ENCODE measurements around the gene RIC3. TPM values are rescaled to one million over a fixed set of nuclear protein-coding genes. Genes with fewer than 3 reads are reported as not detected.

The RIC3 gene
- total and polyA plus RNA-seq, 12 donors, result 4.7 to 17.0 (median 12.5) TPM

GRCh38 chr11:8194956-8195355 is 26.1 kb upstream of the RIC3 start:
- H3K27me3 ChIP-seq, result peaks cover 0 to 39% (median 13%) of the 10 kb centered on the region in 7 donors
- intact Hi-C loops (cut with DNase I), result no loop called here

GRCh38 chr11:8192896-8193209 is 24.0 kb upstream of the RIC3 start:
- Histone ChIP-seq H3K27me3 (peaks cover 0 to 29% (median 11%) of the 10 kb centered on the region in 7 donors), H3K27ac (no peak overlapping the region), H3K9me3 (no peaks in the 10 kb centered on the region), H3K36me3 (no peaks in the 10 kb centered on the region), H3K4me3 (no peak overlapping the region), H3K4me1 (peaks cover 0 to 8% (median 0%) of the 10 kb centered on the region in 9 donors)
- DNase-seq (no peak), ATAC-seq (peak; percentile 17 to 50 (median 37))
- peak in 1 of 9 donors; percentile 5 for TF ChIP-seq CTCF (IDR thresholded peaks at IDR 0.05)
- WGBS, 2 donors, result 22 to 41% methylated on average over 5 of the region's 5 CpGs
- intact Hi-C loops (cut with DNase I), result loop anchor here in 1 of 10 donors (2.0 kb wide), 1 partner anchor 70 kb away; the partner anchor contains the start of gene LMO1

More at GRCh38 chr11:8194956-8195355, 26.1 kb upstream of the RIC3 start:
- Histone ChIP-seq H3K36me3 (no peaks in the 10 kb centered on the region), H3K4me1 (peaks cover 0 to 8% (median 0%) of the 10 kb centered on the region in 9 donors), H3K4me3 (no peak overlapping the region), H3K9me3 (no peaks in the 10 kb centered on the region), H3K27ac (no peak overlapping the region)
- 66 to 79% methylated on average over 4 of the region's 4 CpGs for WGBS, 2 donors
- no peak for ATAC-seq
- TF ChIP-seq CTCF (IDR thresholded peaks at IDR 0.05), result no peak
- DNase-seq, result no peak

GRCh38 chr11:8192016-8192895 is 23.4 kb upstream of the RIC3 start:
- Histone ChIP-seq H3K27ac (no peak overlapping the region), H3K9me3 (no peaks in the 10 kb centered on the region), H3K4me1 (peaks cover 0 to 3% (median 0%) of the 10 kb centered on the region in 9 donors), H3K36me3 (no peaks in the 10 kb centered on the region), H3K4me3 (no peak overlapping the region), H3K27me3 (peaks cover 0 to 30% (median 9%) of the 10 kb centered on the region in 7 donors)
- DNase-seq, result peak; percentile 46 to 63
- intact Hi-C loops (cut with DNase I), result loop anchor here in 1 of 10 donors (2.0 kb wide), 1 partner anchor 71 kb away; the partner anchor contains the start of gene LMO1
- ATAC-seq, result peak; percentile 46 to 87 (median 79)
- peak; percentile 63 to 91 (median 85) for TF ChIP-seq CTCF (IDR thresholded peaks at IDR 0.05)
- 71 to 73% methylated on average over 19 of the region's 19 CpGs for WGBS, 2 donors

GRCh38 chr11:8190431-8190830 is 21.6 kb upstream of the RIC3 start:
- Histone ChIP-seq H3K36me3 (no peaks in the 10 kb centered on the region), H3K9me3 (peaks cover 0 to 3% (median 0%) of the 10 kb centered on the region in 11 donors), H3K27me3 (peaks cover 0 to 29% (median 7%) of the 10 kb centered on the region in 7 donors), H3K27ac (no peak overlapping the region), H3K4me3 (no peak overlapping the region), H3K4me1 (no peaks in the 10 kb centered on the region)
- no peak for ATAC-seq
- TF ChIP-seq CTCF (IDR thresholded peaks at IDR 0.05), result no peak
- 45% methylated on average over 2 of the region's 2 CpGs for WGBS, 2 donors
- intact Hi-C loops (cut with DNase I), result no loop called here
- DNase-seq, result no peak
